Vagina (tissue), 2 donors: ENCODE results near the gene GOLGA6L1.

ENCODE experiments used
- CTCF ChIP-seq, 3 experiments: fragments of 450-650 bp in 2 of 3; fragments of 200-600 bp in 1 of 3; sonication (generic) in 1 of 3; IDR thresholded peaks; one replicate each; pipeline ENCODE4 v1.5.1; 2017 to 2019; ENCODE audit warnings: antibody characterized with exemption in 3 of 3, mild to moderate bottlenecking in 2 of 3, moderate library complexity in 2 of 3
- POLR2A ChIP-seq, 2 donors: fragments of 450-650 bp; IDR thresholded peaks; one replicate each; pipeline ENCODE4 v1.6.1; 2017; ENCODE audit warnings: antibody characterized with exemption in 2 of 2, mild to moderate bottlenecking in 2 of 2, moderate library complexity in 2 of 2

- TF ChIP-seq CTCF (IDR thresholded peaks at IDR 0.05) (no peak), POLR2A (IDR thresholded peaks at IDR 0.05) (no peak)
Observed at GRCh38 chr15:23079766-23080165, 56.9 kb downstream of the GOLGA6L1 start.
